Vagina (tissue), 2 donors: Measurements from ENCODE around the gene ETNK2.

Experiments used
- POLR2A ChIP-seq, 2 donors: fragments of 450-650 bp; IDR thresholded peaks; one replicate each; pipeline ENCODE4 v1.6.1; 2017; ENCODE audit warnings: antibody characterized with exemption in 2 of 2, mild to moderate bottlenecking in 2 of 2, moderate library complexity in 2 of 2
- TF ChIP-seq, protein P1 (sequence below), 3 experiments: fragments of 450-650 bp in 2 of 3; fragments of 200-600 bp in 1 of 3; sonication (generic) in 1 of 3; IDR thresholded peaks; one replicate each; pipeline ENCODE4 v1.5.1; 2017 to 2019; ENCODE audit warnings: antibody characterized with exemption in 3 of 3, mild to moderate bottlenecking in 2 of 3, moderate library complexity in 2 of 3

DNA sequence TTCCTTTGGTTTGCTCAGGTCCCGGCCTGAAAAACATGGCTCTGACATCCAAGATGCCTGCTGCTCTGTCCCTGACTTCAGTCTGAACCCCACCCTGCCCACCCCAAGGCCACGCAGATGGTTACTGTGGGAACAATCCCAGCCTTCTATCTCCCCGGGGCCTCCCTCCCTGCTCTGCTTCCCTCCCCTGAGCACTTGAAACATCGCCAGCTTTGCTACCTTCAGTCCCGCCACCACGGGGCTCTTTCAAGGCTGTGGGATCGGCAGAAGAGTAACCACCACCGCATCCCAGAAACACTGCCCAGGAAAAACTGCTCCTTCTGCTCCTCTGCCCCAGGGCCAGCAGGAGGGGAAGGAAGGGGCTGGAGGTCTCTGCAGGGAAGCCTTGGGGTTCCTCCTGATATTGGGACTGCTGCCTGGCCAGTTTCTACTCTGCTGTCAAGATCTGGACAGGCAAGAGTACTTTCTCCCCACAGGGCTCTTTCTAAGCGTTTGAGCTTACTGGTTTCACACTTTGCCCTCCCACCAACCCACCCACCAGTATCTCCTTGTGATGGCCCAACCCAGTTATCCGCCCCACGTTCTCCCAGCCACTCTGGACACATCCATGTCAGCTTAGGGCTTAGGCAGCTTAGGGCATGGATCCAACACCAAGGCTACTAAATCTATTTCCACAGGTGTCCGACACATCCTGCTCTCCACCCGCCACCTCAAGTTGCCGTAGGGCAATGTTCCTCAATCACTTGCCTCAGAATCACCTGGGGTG is 8.4 kb downstream of the ETNK2 start:
- TF ChIP-seq, protein P1, sequence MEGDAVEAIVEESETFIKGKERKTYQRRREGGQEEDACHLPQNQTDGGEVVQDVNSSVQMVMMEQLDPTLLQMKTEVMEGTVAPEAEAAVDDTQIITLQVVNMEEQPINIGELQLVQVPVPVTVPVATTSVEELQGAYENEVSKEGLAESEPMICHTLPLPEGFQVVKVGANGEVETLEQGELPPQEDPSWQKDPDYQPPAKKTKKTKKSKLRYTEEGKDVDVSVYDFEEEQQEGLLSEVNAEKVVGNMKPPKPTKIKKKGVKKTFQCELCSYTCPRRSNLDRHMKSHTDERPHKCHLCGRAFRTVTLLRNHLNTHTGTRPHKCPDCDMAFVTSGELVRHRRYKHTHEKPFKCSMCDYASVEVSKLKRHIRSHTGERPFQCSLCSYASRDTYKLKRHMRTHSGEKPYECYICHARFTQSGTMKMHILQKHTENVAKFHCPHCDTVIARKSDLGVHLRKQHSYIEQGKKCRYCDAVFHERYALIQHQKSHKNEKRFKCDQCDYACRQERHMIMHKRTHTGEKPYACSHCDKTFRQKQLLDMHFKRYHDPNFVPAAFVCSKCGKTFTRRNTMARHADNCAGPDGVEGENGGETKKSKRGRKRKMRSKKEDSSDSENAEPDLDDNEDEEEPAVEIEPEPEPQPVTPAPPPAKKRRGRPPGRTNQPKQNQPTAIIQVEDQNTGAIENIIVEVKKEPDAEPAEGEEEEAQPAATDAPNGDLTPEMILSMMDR (IDR thresholded peaks at IDR 0.05) = no peak
- TF ChIP-seq POLR2A (IDR thresholded peaks at IDR 0.05) = no peak
